Measurements from ENCODE around the gene C2CD2L.
"Not testable (repeated sequence)": the region's sequence is repeated elsewhere in the genome, so short reads cannot be mapped to it uniquely, and the experiment has no call there.

Gene C2CD2L

GRCh38 chr11:119166368-119167076 is 59.4 kb downstream of the C2CD2L start:
- H3K4me2 ChIP-seq (ENCODE audit: low read depth, low read length, poor library complexity, severe bottlenecking): no peak overlapping the region
- TF ChIP-seq, protein P1, sequence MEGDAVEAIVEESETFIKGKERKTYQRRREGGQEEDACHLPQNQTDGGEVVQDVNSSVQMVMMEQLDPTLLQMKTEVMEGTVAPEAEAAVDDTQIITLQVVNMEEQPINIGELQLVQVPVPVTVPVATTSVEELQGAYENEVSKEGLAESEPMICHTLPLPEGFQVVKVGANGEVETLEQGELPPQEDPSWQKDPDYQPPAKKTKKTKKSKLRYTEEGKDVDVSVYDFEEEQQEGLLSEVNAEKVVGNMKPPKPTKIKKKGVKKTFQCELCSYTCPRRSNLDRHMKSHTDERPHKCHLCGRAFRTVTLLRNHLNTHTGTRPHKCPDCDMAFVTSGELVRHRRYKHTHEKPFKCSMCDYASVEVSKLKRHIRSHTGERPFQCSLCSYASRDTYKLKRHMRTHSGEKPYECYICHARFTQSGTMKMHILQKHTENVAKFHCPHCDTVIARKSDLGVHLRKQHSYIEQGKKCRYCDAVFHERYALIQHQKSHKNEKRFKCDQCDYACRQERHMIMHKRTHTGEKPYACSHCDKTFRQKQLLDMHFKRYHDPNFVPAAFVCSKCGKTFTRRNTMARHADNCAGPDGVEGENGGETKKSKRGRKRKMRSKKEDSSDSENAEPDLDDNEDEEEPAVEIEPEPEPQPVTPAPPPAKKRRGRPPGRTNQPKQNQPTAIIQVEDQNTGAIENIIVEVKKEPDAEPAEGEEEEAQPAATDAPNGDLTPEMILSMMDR (conservative IDR thresholded peaks at IDR 0.05; ENCODE audit: low read length): no peak
- TF ChIP-seq EZH2phosphoT487 (IDR thresholded peaks at IDR 0.05; ENCODE audit: borderline replicate concordance): no peak
- peaks cover 12% of the 10 kb centered on the region; the same call in 1 of the 2 replicates for H3K79me2 ChIP-seq (ENCODE audit: insufficient read depth, low read length)
- H3K9me2 ChIP-seq (replicated peaks; ENCODE audit: low read depth, low read length): no peaks in the 10 kb centered on the region
- no peaks in the 10 kb centered on the region for H3K27me3 ChIP-seq (ENCODE audit: insufficient read depth, low read length, poor library complexity, severe bottlenecking)
- no peaks in the 10 kb centered on the region for H3F3A ChIP-seq (ENCODE audit: low read depth)
- no peaks in the 10 kb centered on the region for H3K9me3 ChIP-seq (ENCODE audit: insufficient read depth, low read depth, low read length)
- H2AFZ ChIP-seq (ENCODE audit: low read length): no peak overlapping the region
- H3K4me3 ChIP-seq (ENCODE audit: low read length, poor library complexity, severe bottlenecking): no peak overlapping the region
- no peak overlapping the region for H3K9ac ChIP-seq (ENCODE audit: low read depth, low read length, poor library complexity, severe bottlenecking)
- H3K4me1 ChIP-seq (ENCODE audit: insufficient read depth, low read length, poor library complexity, severe bottlenecking): peaks cover 15% of the 10 kb centered on the region
- no peaks in the 10 kb centered on the region for H3K36me3 ChIP-seq (ENCODE audit: insufficient read depth, low read length)
- H4K20me1 ChIP-seq (ENCODE audit: insufficient read depth, low read length, poor library complexity, severe bottlenecking): no peaks in the 10 kb centered on the region

GRCh38 chr11:119167077-119167458 is 59.9 kb downstream of the C2CD2L start:
- not testable (repeated sequence) for H3K9me2 ChIP-seq (replicated peaks; ENCODE audit: low read depth, low read length); H3K36me3 ChIP-seq (ENCODE audit: insufficient read depth, low read length); H3K4me2 ChIP-seq (ENCODE audit: low read depth, low read length, poor library complexity, severe bottlenecking); H3K9me3 ChIP-seq (ENCODE audit: insufficient read depth, low read depth, low read length); H2AFZ ChIP-seq (ENCODE audit: low read length); H3K9ac ChIP-seq (ENCODE audit: low read depth, low read length, poor library complexity, severe bottlenecking); H3K4me3 ChIP-seq (ENCODE audit: low read length, poor library complexity, severe bottlenecking); H4K20me1 ChIP-seq (ENCODE audit: insufficient read depth, low read length, poor library complexity, severe bottlenecking); H3F3A ChIP-seq (ENCODE audit: low read depth); H3K27me3 ChIP-seq (ENCODE audit: insufficient read depth, low read length, poor library complexity, severe bottlenecking)
- peaks cover 18% of the 10 kb centered on the region for H3K4me1 ChIP-seq (ENCODE audit: insufficient read depth, low read length, poor library complexity, severe bottlenecking)
- peaks cover 12% of the 10 kb centered on the region; the same call in 1 of the 2 replicates for H3K79me2 ChIP-seq (ENCODE audit: insufficient read depth, low read length)

GRCh38 chr11:119167933-119168332 is 60.8 kb downstream of the C2CD2L start:
- Histone ChIP-seq H3K79me2 (ENCODE audit: insufficient read depth, low read length) (peaks cover 12% of the 10 kb centered on the region; the same call in 1 of the 2 replicates), H3K36me3 (ENCODE audit: insufficient read depth, low read length) (no peaks in the 10 kb centered on the region), H3K9me2 (replicated peaks; ENCODE audit: low read depth, low read length) (no peaks in the 10 kb centered on the region), H3F3A (ENCODE audit: low read depth) (no peaks in the 10 kb centered on the region), H3K9ac (ENCODE audit: low read depth, low read length, poor library complexity, severe bottlenecking) (no peak overlapping the region), H3K4me3 (ENCODE audit: low read length, poor library complexity, severe bottlenecking) (no peak overlapping the region), H2AFZ (ENCODE audit: low read length) (no peak overlapping the region), H4K20me1 (ENCODE audit: insufficient read depth, low read length, poor library complexity, severe bottlenecking) (no peaks in the 10 kb centered on the region), H3K4me1 (ENCODE audit: insufficient read depth, low read length, poor library complexity, severe bottlenecking) (peaks cover 25% of the 10 kb centered on the region), H3K27me3 (ENCODE audit: insufficient read depth, low read length, poor library complexity, severe bottlenecking) (no peaks in the 10 kb centered on the region), H3K9me3 (ENCODE audit: insufficient read depth, low read depth, low read length) (no peaks in the 10 kb centered on the region), H3K4me2 (ENCODE audit: low read depth, low read length, poor library complexity, severe bottlenecking) (no peak overlapping the region)
- TF ChIP-seq, protein P1 (conservative IDR thresholded peaks at IDR 0.05; ENCODE audit: low read length): no peak
- no peak for TF ChIP-seq EZH2phosphoT487 (IDR thresholded peaks at IDR 0.05; ENCODE audit: borderline replicate concordance)

Measured in Loucy (cell line).